Aorta (tissue), 5 donors: ENCODE data around the gene CEP104. TPM values are rescaled to one million over a fixed set of nuclear protein-coding genes. Genes with fewer than 3 reads are reported as not detected.

Experiments used
- ATAC-seq: fragments of 200-7000 bp; cut with Tn5 transposase; one replicate; pipeline ENCODE4 v1.9.1; 2022; ENCODE audit warnings: moderate library complexity; ENCODE audit not compliant: low FRiP score
- DNase-seq, 2 donors: peaks; one replicate each; pipeline ENCODE4 v3.0.0-alpha.2; 2020
- H3K27ac ChIP-seq, 2 donors: one replicate each; pipeline ENCODE4 v1.5.1; 2013; ENCODE audit warnings: low read length in 2 of 2, mild to moderate bottlenecking in 2 of 2, moderate library complexity in 2 of 2, control low read depth in 1 of 2, inconsistent platforms in 1 of 2, low read depth in 1 of 2
- H3K27me3 ChIP-seq, 2 donors: one replicate each; pipeline ENCODE4 v1.6.1; 2013; ENCODE audit warnings: control low read depth in 1 of 2, low read length in 1 of 2, mild to moderate bottlenecking in 1 of 2, moderate library complexity in 1 of 2; ENCODE audit not compliant: insufficient read depth in 2 of 2, control insufficient read depth in 1 of 2
- H3K36me3 ChIP-seq, 2 donors: one replicate each; pipeline ENCODE4 v1.6.1; 2013; ENCODE audit warnings: control low read depth in 1 of 2, low read length in 1 of 2, mild to moderate bottlenecking in 1 of 2; ENCODE audit not compliant: insufficient read depth in 2 of 2, control insufficient read depth in 1 of 2
- H3K4me1 ChIP-seq, 2 donors: one replicate each; pipeline ENCODE4 v1.6.1; 2013; ENCODE audit warnings: low read length in 2 of 2, control low read depth in 1 of 2, mild to moderate bottlenecking in 1 of 2, moderate library complexity in 1 of 2; ENCODE audit not compliant: insufficient read depth in 2 of 2, control insufficient read depth in 1 of 2
- H3K4me3 ChIP-seq, 2 donors: one replicate each; pipeline ENCODE4 v1.5.1; 2013; ENCODE audit warnings: low read length in 2 of 2, control low read depth in 1 of 2, mild to moderate bottlenecking in 1 of 2
- H3K9me3 ChIP-seq: one replicate; pipeline ENCODE4 v1.6.1; 2013; ENCODE audit warnings: mild to moderate bottlenecking, low read length; ENCODE audit not compliant: control insufficient read depth
- WGBS, 2 donors: extraction: QIAGEN DNeasy Blood & Tissue Kit; methylation state at CpG; one replicate each; pipeline ENCODE4 v1.1.7; 2013; 5-methylcytosine and 5-hydroxymethylcytosine counted together
- intact Hi-C, 2 donors: fragments of 100-400 bp; cut with DNase I; formaldehyde crosslinking; loops; one replicate each; pipeline versions ENCODE4 v1.14.2 to v1.15.0; 2022
- polyA plus RNA-seq, 2 donors: library from polyadenylated mRNA; stranded (reverse); fragments of 200-250 nt; gene quantifications; one replicate each; pipeline ENCODE4 v1.2.3, GENCODE V29; 2013
- total RNA-seq, 2 donors: library from RNA; stranded (reverse); fragmentation: NEBNext Ultra II Directional; extraction: Animal tissue kit (Norgen Biotek cat#: 25700); gene quantifications; one replicate each; pipeline ENCODE4 v1.2.1, GENCODE V29; 2021
- donor health status: healthy with polysubstance abuse.
- donor health status: Bipolar disorder and iron deficiency.
- donor health status: DM: no; HTN: no; CAD: no.
- donor health status: DM: no; HTN: no; CAD: no.
- donor health status: DM: yes; HTN: yes; CAD: no.

Gene CEP104
- total and polyA plus RNA-seq, 4 donors = 8.1 to 53.6 (median 28.2) TPM

DNA sequence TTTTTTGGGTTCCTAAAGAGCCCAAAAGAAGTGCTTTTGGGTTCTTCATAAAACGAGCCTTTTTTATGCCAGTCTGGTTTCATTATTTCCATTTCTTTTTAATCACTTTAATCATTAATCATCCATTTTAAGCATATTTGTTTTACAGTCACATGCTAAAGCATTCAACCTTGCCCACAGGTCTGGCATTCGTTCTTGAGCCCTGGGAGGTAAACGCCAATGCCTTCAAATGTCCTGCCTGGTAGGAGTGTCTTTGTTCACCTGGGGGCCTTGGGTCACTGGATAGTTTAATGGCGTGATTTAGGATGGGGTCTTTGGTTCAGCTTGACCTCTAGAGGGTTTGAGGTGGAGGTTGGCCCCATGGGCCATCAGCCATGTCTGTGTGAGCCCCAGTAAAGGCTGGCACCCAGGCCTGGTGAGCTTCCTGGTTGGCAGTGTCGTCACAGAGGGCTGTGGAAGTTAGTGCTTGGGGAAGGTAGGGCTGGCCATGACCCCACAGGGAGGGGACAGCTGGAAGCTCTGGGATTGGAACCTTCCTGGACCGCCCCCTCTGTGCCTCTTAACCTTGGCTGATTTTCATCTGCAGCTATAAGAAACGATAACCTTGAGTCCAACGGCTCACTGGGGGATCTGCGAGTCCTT, 22.9 kb upstream of the CEP104 start:
- H3K27ac ChIP-seq = no peak overlapping the region
- DNase-seq (peak; percentile 35 to 54), ATAC-seq (no peak)
- no peaks in the 10 kb centered on the region for H3K4me1 ChIP-seq
- peaks cover 5% of the 10 kb centered on the region for H3K9me3 ChIP-seq
- 85 to 88% methylated on average over 9 of the region's 9 CpGs for WGBS, 2 donors
- intact Hi-C loops = no loop called here
- no peak overlapping the region for H3K4me3 ChIP-seq
- H3K27me3 ChIP-seq = no peaks in the 10 kb centered on the region
- peaks cover 0 to 4% of the 10 kb centered on the region in 2 donors for H3K36me3 ChIP-seq

DNA sequence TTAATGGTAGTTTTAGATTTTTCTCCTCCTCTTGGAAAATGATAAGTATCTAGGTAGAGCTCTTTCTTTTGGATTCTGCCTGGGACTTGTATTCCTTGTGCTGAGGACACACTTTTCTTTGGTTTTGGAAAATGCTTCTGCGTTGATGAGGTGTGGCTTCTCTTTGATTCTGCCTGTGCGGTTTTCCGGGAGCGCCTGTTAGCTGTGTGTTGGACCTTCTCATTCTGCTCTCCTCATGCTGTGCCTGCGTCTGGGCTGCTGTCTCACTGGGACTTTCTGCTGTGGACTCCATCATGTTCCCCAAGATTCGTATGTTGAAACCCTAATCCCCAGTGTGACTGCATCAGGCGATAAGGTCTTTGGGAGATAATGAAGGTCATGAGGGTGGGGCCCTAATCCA, 22.1 kb upstream of the CEP104 start:
- WGBS, 2 donors = 97 to 98% methylated on average over 7 of the region's 7 CpGs
- ATAC-seq = no peak
- peaks cover 0 to 6% of the 10 kb centered on the region in 2 donors for H3K36me3 ChIP-seq

GRCh38 chr1:3876716-3877115, 19.7 kb upstream of the CEP104 start:
- no peaks in the 10 kb centered on the region for H3K4me1 ChIP-seq
- DNase-seq = peak; percentile 33 to 62
- no peak for ATAC-seq
- H3K27ac ChIP-seq = no peak overlapping the region
- whole genome bisulfite sequencing, 2 donors = 92 to 93% methylated on average over 16 of the region's 16 CpGs
- intact Hi-C loops = no loop called here
- no peaks in the 10 kb centered on the region for H3K27me3 ChIP-seq
- peaks cover 5% of the 10 kb centered on the region for H3K9me3 ChIP-seq
- H3K4me3 ChIP-seq = no peak overlapping the region
- H3K36me3 ChIP-seq = peaks cover 0 to 8% of the 10 kb centered on the region in 2 donors

More for the DNA sequence above, 22.1 kb upstream of the CEP104 start:
- peak; percentile 20 to 21 for DNase-seq
- Histone ChIP-seq H3K4me3 (no peak overlapping the region), H3K9me3 (peaks cover 5% of the 10 kb centered on the region), H3K27ac (no peak overlapping the region), H3K27me3 (no peaks in the 10 kb centered on the region), H3K4me1 (no peaks in the 10 kb centered on the region)
- intact Hi-C loops = no loop called here

DNA sequence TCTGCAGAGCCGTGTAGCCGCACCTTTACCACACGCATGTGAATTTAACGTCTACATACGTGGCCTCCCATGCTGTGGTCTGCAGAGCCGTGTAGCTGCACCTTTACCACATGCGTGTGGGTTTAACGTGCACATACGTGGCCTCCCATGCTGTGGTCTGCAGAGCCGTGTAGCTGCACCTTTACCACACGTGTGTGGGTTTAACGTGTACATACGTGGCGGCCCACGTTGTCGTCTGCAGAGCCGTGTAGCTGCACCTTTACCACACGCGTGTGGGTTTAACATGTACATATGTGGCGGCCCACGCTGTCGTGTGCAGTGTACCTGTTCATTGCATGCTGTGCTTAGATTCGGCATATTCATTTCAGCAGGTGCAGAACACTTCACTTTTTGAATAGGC, 17.7 kb upstream of the CEP104 start:
- no peaks in the 10 kb centered on the region for H3K27me3 ChIP-seq
- H3K4me3 ChIP-seq = no peak overlapping the region
- peak; percentile 4 to 62 for DNase-seq
- intact Hi-C loops = no loop called here
- ATAC-seq = no peak
- H3K27ac ChIP-seq = no peak overlapping the region
- H3K9me3 ChIP-seq = peaks cover 5% of the 10 kb centered on the region
- no peaks in the 10 kb centered on the region for H3K4me1 ChIP-seq
- WGBS, 2 donors = 93 to 96% methylated on average over 23 of the region's 23 CpGs
- peaks cover 0 to 8% of the 10 kb centered on the region in 2 donors for H3K36me3 ChIP-seq

DNA sequence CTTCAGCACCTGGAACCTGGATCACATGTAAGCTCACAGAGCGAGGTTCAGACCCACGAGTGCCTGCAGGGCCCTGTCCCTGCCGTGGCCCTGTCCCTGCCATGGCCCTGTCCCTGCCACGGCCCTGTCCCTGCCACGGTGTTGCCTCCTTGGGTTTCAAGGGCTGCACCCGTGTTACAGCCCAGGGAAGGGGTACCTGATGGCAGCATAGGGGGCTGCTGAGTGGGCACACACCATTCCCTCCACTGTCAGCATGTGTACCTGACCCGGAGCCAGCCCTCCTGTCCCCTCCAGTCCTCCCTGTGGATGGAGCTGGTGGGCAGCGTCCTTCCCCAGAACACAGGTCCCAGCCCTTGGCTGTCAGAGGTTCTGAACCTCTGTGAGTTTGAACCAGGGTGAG, 15.5 kb upstream of the CEP104 start:
- no peak overlapping the region for H3K4me3 ChIP-seq
- no peaks in the 10 kb centered on the region for H3K27me3 ChIP-seq
- no peaks in the 10 kb centered on the region for H3K4me1 ChIP-seq
- intact Hi-C loops = no loop called here
- peaks cover 0 to 10% of the 10 kb centered on the region in 2 donors for H3K36me3 ChIP-seq
- ATAC-seq (no peak), DNase-seq (peak; percentile 20 to 43)
- no peaks in the 10 kb centered on the region for H3K9me3 ChIP-seq
- WGBS, 2 donors = 88 to 93% methylated on average over 8 of the region's 8 CpGs
- H3K27ac ChIP-seq = no peak overlapping the region

GRCh38 chr1:3871451-3871805, 14.4 kb upstream of the CEP104 start:
- no peaks in the 10 kb centered on the region for H3K4me1 ChIP-seq
- H3K27me3 ChIP-seq = no peaks in the 10 kb centered on the region
- ATAC-seq (no peak), DNase-seq (peak in 1 of 2 donors; percentile 47)
- no peaks in the 10 kb centered on the region for H3K9me3 ChIP-seq
- no peak overlapping the region for H3K27ac ChIP-seq
- intact Hi-C loops = no loop called here
- H3K36me3 ChIP-seq = peaks cover 0 to 10% of the 10 kb centered on the region in 2 donors
- no peak overlapping the region for H3K4me3 ChIP-seq
- 95 to 96% methylated on average over 7 of the region's 7 CpGs for WGBS, 2 donors

DNA sequence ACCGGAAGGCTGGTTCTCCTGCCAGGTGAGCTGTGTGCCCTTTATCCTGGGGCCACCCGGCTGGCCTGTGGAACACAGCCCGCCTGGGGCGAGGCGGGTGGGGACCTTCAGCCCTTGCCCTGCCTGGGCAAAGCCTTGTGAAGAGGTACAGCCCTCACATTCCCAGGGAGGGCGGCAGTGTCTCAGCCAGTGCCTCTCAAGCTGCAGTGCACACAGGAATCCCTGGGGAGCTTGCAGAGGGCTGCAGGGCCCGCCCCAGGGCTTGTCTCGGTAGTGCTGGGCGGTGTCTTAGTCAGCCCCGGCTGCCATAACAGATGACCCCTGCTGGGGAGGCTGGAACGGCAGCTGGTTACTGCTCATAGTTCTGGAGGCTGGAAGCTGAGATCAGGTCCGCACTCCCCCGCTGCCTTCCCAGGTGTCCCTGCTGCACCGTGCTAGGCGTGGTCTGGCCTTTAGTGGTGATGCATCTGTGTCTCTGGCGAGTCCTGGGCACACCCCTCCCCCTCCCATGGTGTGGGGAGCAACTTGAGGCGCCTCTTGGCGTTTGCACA, 12.8 kb upstream of the CEP104 start:
- H3K9me3 ChIP-seq = no peaks in the 10 kb centered on the region
- WGBS, 2 donors = 79 to 81% methylated on average over 18 of the region's 18 CpGs
- peak; percentile 30 to 55 for DNase-seq
- intact Hi-C loops = no loop called here
- no peak for ATAC-seq
- H3K27me3 ChIP-seq = no peaks in the 10 kb centered on the region
- H3K36me3 ChIP-seq = peaks cover 0 to 10% of the 10 kb centered on the region in 2 donors
- no peaks in the 10 kb centered on the region for H3K4me1 ChIP-seq
- no peak overlapping the region for H3K4me3 ChIP-seq
- no peak overlapping the region for H3K27ac ChIP-seq

- H3K36me3 ChIP-seq = peaks cover 0 to 6% of the 10 kb centered on the region in 2 donors
- H3K27ac ChIP-seq = no peak overlapping the region
- ATAC-seq = peak; percentile 71
- WGBS, 2 donors = 80 to 81% methylated on average over 13 of the region's 13 CpGs
- no peaks in the 10 kb centered on the region for H3K27me3 ChIP-seq
- H3K4me3 ChIP-seq = no peak overlapping the region
- intact Hi-C loops = no loop called here
- no peaks in the 10 kb centered on the region for H3K9me3 ChIP-seq
- no peaks in the 10 kb centered on the region for H3K4me1 ChIP-seq
- peak in 1 of 2 donors; percentile 10 for DNase-seq
These were observed 11.5 kb upstream of the CEP104 start for GRCh38 chr1:3868464-3869006.

- Histone ChIP-seq H3K9me3 (no peaks in the 10 kb centered on the region), H3K4me1 (no peaks in the 10 kb centered on the region), H3K27me3 (no peaks in the 10 kb centered on the region), H3K36me3 (peaks cover 0 to 3% of the 10 kb centered on the region in 2 donors), H3K27ac (no peak overlapping the region), H3K4me3 (no peak overlapping the region)
- ATAC-seq (no peak), DNase-seq (peak in 1 of 2 donors; percentile 30)
- intact Hi-C loops = no loop called here
- 80 to 81% methylated on average over 18 of the region's 18 CpGs for WGBS, 2 donors
These were observed 8.7 kb upstream of the CEP104 start for GRCh38 chr1:3865606-3866160.
